ENCODE results near the gene MAGI1. TPM values are rescaled to one million over a fixed set of nuclear protein-coding genes. Genes with fewer than 3 reads are reported as not detected.

Gene MAGI1
- total RNA-seq, 1 experiment from 2014 or later, result 38.6 TPM

- no peaks in the 10 kb centered on the region for H3K27me3 ChIP-seq (ENCODE audit: insufficient read depth, low read length)
- H3K9me3 ChIP-seq (ENCODE audit: control insufficient read depth in 1 of 2, insufficient read depth in 1 of 2, low read depth in 1 of 2, low read length in 2 of 2), result 0 out of 4 replicates have a peak, but pooled peaks cover 0 to 7% of the 10 kb centered on the region in 2 experiments
- no peak for DNase-seq (ENCODE audit: low read depth, low spot score)
- ChIA-PET POLR2A (no interaction called here), CTCF (no interaction called here), RAD21 (ENCODE audit: low non-redundant PET in 1 of 2, low total read pairs in 2 of 2, uncharacterized antibody in 2 of 2, unreplicated experiment in 2 of 2) (no interaction called here)
- TF ChIP-seq SIN3A (IDR thresholded peaks at IDR 0.05; ENCODE audit: low read depth), result no peak
- intact Hi-C loops (cut with micrococcal nuclease), result loop anchor here (10.0 kb wide), 1 partner anchor 222 kb away; no protein-coding TSS in a partner anchor
- no peak overlapping the region for H3K4me3 ChIP-seq (replicated peaks in 1 of 2; ENCODE audit: low read depth in 1 of 2, low read length in 2 of 2)
- H4K20me1 ChIP-seq (ENCODE audit: insufficient read depth), result no peaks in the 10 kb centered on the region
- H3K27ac ChIP-seq (ENCODE audit: low read depth, low read length), result no peak overlapping the region
- no TSS peak for BruUV-seq (replicated peaks)
- no peak overlapping the region for H3K9ac ChIP-seq (ENCODE audit: low read length)
- no peak for ATAC-seq
- H3K4me2 ChIP-seq (ENCODE audit: low read length), result no peak overlapping the region
- H3K9me2 ChIP-seq (ENCODE audit: insufficient read depth), result no peaks in the 10 kb centered on the region
- H3K4me1 ChIP-seq (ENCODE audit: control insufficient read depth in 1 of 2, insufficient read depth in 2 of 2, low read length in 2 of 2), result peaks cover 0 to 14% of the 10 kb centered on the region in 2 experiments; a peak in 2 of 4 replicates
- peaks cover 18% of the 10 kb centered on the region; the same call in 1 of the 2 replicates for H3K79me2 ChIP-seq (ENCODE audit: insufficient read depth, low read length)
- no peak overlapping the region for H2AFZ ChIP-seq (ENCODE audit: low read depth, low read length, poor library complexity, severe bottlenecking)
- H3K36me3 ChIP-seq (ENCODE audit: control insufficient read depth in 1 of 2, insufficient read depth in 2 of 2, low read length in 2 of 2), result no peaks in the 10 kb centered on the region
Observed at GRCh38 chr3:65912647-65913046, 126.1 kb downstream of the MAGI1 start.

DNA sequence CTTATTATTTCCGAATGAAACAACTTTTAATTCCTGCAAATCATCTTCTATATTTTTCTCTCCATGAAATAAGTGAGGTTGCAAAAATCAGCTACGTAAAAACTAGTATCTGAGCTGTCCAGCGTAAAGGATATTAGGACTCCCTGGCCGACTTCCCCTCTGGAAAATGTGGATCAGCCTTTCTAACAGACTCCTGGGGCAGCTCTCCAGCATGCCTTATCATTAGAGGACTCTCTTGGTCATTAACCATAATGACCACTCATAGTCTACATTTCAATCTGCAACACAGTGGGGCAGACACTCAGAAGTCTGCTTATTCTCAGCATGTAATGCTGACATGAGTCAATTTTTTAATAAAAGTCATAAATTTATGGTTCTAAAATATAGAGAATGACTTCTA lies 130.1 kb downstream of the MAGI1 start:
- RAD21 ChIA-PET (ENCODE audit: low non-redundant PET in 1 of 2, low total read pairs in 2 of 2, uncharacterized antibody in 2 of 2, unreplicated experiment in 2 of 2), result no interaction called here
- Histone ChIP-seq H3K36me3 (ENCODE audit: control insufficient read depth in 1 of 2, insufficient read depth in 2 of 2, low read length in 2 of 2) (no peaks in the 10 kb centered on the region), H3K9me3 (ENCODE audit: control insufficient read depth in 1 of 2, insufficient read depth in 1 of 2, low read depth in 1 of 2, low read length in 2 of 2) (no peaks in the 10 kb centered on the region), H3K4me3 (replicated peaks in 1 of 2; ENCODE audit: low read depth in 1 of 2, low read length in 2 of 2) (no peak overlapping the region), H3K27ac (ENCODE audit: low read depth, low read length) (no peak overlapping the region), H3K79me2 (ENCODE audit: insufficient read depth, low read length) (peaks cover 6% of the 10 kb centered on the region; the same call in 1 of the 2 replicates), H3K9ac (ENCODE audit: low read length) (no peak overlapping the region), H3K27me3 (ENCODE audit: insufficient read depth, low read length) (no peaks in the 10 kb centered on the region), H3K4me2 (ENCODE audit: low read length) (no peak overlapping the region), H2AFZ (ENCODE audit: low read depth, low read length, poor library complexity, severe bottlenecking) (no peak overlapping the region), H3K9me2 (ENCODE audit: insufficient read depth) (no peaks in the 10 kb centered on the region), H4K20me1 (ENCODE audit: insufficient read depth) (no peaks in the 10 kb centered on the region), H3K4me1 (ENCODE audit: control insufficient read depth in 1 of 2, insufficient read depth in 2 of 2, low read length in 2 of 2) (peaks cover 0 to 14% of the 10 kb centered on the region in 2 experiments; a peak in 2 of 4 replicates)
- no TSS peak for BruUV-seq (replicated peaks)
- TF ChIP-seq SRF (IDR thresholded peaks at IDR 0.05; ENCODE audit: low read depth), result no peak
- TF ChIP-seq EZH2phosphoT487 (IDR thresholded peaks at IDR 0.05; ENCODE audit: borderline replicate concordance), result no peak
- no peak for TF ChIP-seq SIN3A (IDR thresholded peaks at IDR 0.05; ENCODE audit: low read depth)
- TF ChIP-seq RAD21 (IDR thresholded peaks at IDR 0.05; ENCODE audit: low read depth), result no peak
- TF ChIP-seq ZNF274 (IDR thresholded peaks at IDR 0.05; ENCODE audit: low read depth, low read length), result no peak
- TF ChIP-seq, protein P1, sequence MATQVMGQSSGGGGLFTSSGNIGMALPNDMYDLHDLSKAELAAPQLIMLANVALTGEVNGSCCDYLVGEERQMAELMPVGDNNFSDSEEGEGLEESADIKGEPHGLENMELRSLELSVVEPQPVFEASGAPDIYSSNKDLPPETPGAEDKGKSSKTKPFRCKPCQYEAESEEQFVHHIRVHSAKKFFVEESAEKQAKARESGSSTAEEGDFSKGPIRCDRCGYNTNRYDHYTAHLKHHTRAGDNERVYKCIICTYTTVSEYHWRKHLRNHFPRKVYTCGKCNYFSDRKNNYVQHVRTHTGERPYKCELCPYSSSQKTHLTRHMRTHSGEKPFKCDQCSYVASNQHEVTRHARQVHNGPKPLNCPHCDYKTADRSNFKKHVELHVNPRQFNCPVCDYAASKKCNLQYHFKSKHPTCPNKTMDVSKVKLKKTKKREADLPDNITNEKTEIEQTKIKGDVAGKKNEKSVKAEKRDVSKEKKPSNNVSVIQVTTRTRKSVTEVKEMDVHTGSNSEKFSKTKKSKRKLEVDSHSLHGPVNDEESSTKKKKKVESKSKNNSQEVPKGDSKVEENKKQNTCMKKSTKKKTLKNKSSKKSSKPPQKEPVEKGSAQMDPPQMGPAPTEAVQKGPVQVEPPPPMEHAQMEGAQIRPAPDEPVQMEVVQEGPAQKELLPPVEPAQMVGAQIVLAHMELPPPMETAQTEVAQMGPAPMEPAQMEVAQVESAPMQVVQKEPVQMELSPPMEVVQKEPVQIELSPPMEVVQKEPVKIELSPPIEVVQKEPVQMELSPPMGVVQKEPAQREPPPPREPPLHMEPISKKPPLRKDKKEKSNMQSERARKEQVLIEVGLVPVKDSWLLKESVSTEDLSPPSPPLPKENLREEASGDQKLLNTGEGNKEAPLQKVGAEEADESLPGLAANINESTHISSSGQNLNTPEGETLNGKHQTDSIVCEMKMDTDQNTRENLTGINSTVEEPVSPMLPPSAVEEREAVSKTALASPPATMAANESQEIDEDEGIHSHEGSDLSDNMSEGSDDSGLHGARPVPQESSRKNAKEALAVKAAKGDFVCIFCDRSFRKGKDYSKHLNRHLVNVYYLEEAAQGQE (IDR thresholded peaks at IDR 0.05; ENCODE audit: low read depth), result no peak
- TF ChIP-seq POLR2A (IDR thresholded peaks at IDR 0.05; ENCODE audit: borderline replicate concordance, extremely low read depth, insufficient read depth, insufficient read length), result no peak
- TF ChIP-seq ZFX (IDR thresholded peaks at IDR 0.05), result no peak
- no peak for TF ChIP-seq ELF1 (IDR thresholded peaks at IDR 0.05; ENCODE audit: borderline replicate concordance, low read depth)
- no peak for TF ChIP-seq CTCF (IDR thresholded peaks at IDR 0.05 in 2 of 3, conservative IDR thresholded peaks at IDR 0.05 in 1 of 3; ENCODE audit: borderline replicate concordance in 1 of 3, insufficient read depth in 1 of 3, low read depth in 2 of 3, low read length in 2 of 3)
- no peak for TF ChIP-seq EGR1 (IDR thresholded peaks at IDR 0.05; ENCODE audit: low read depth)
- TF ChIP-seq CEBPB (IDR thresholded peaks at IDR 0.05; ENCODE audit: low read depth), result no peak
- no peak for TF ChIP-seq POLR2AphosphoS5 (IDR thresholded peaks at IDR 0.05; ENCODE audit: low read depth, low read length)
- TF ChIP-seq CBX3 (IDR thresholded peaks at IDR 0.05; ENCODE audit: low read depth), result no peak
- no peak for TF ChIP-seq FOSL1 (IDR thresholded peaks at IDR 0.05; ENCODE audit: low read depth)
- no peak for TF ChIP-seq JUND (IDR thresholded peaks at IDR 0.05)
- no peak for TF ChIP-seq YY1 (IDR thresholded peaks at IDR 0.05; ENCODE audit: extremely low read depth, insufficient replicate concordance, low read depth, low read length)
- intact Hi-C loops (cut with micrococcal nuclease), result no loop called here
- ATAC-seq (no peak), DNase-seq (ENCODE audit: low read depth, low spot score) (no peak)
- CTCF ChIA-PET, result no interaction called here
- POLR2A ChIA-PET, result no interaction called here
